Nephron (organoid): ENCODE measurements around the gene WNT5B.

ENCODE experiments used
- H3K27ac Mint-ChIP-seq, 3 experiments: 2 replicates each; pipeline ENCODE4 v1.8.0; 2020; ENCODE audit warnings: mixed read lengths in 3 of 3, mild to moderate bottlenecking in 2 of 3, moderate library complexity in 1 of 3
- H3K27me3 Mint-ChIP-seq: 2 replicates; pipeline ENCODE4 v1.8.0; 2021; ENCODE audit warnings: low read depth, mild to moderate bottlenecking, moderate library complexity, mixed read lengths
- H3K36me3 Mint-ChIP-seq: 2 replicates; pipeline ENCODE4 v1.8.0; 2020; ENCODE audit warnings: low read depth, mixed read lengths
- H3K4me1 Mint-ChIP-seq: 2 replicates; pipeline ENCODE4 v1.8.0; 2020; ENCODE audit warnings: mixed read lengths
- H3K4me3 Mint-ChIP-seq, 3 experiments: 2 replicates each; pipeline ENCODE4 v1.8.0; 2020; ENCODE audit warnings: mild to moderate bottlenecking in 3 of 3, mixed read lengths in 3 of 3, moderate library complexity in 2 of 3
- H3K9me3 Mint-ChIP-seq: 2 replicates; pipeline ENCODE4 v1.8.0; 2020; ENCODE audit warnings: mixed read lengths
- CTCF ChIP-seq, 3 experiments: fragments of 200-600 bp; sonication (generic); IDR thresholded peaks; one replicate each; pipeline ENCODE4 v1.5.0; 2021; ENCODE audit warnings: antibody characterized with exemption in 3 of 3; ENCODE audit not compliant: unreplicated experiment in 3 of 3

WNT5B gene

GRCh38 chr12:1591034-1591433, 38.0 kb upstream of the WNT5B start:
- Mint-ChIP-seq H3K36me3 (no peaks in the 10 kb centered on the region), H3K27me3 (no peaks in the 10 kb centered on the region), H3K9me3 (no peaks in the 10 kb centered on the region), H3K27ac (peak overlapping the region; percentile 49 to 62 (median 61)), H3K4me1 (peaks cover 62% of the 10 kb centered on the region), H3K4me3 (peak overlapping the region; percentile 81 to 93 (median 83))
- no peak for TF ChIP-seq CTCF (IDR thresholded peaks at IDR 0.05; ENCODE audit: unreplicated experiment in 3 of 3)

GRCh38 chr12:1591543-1591942, 37.5 kb upstream of the WNT5B start:
- no peak for TF ChIP-seq CTCF (IDR thresholded peaks at IDR 0.05; ENCODE audit: unreplicated experiment in 3 of 3)
- H3K4me1 Mint-ChIP-seq = peaks cover 62% of the 10 kb centered on the region
- H3K27ac Mint-ChIP-seq = peak overlapping the region; percentile 62 to 80 (median 77)
- no peaks in the 10 kb centered on the region for H3K36me3 Mint-ChIP-seq
- H3K27me3 Mint-ChIP-seq = no peaks in the 10 kb centered on the region
- no peaks in the 10 kb centered on the region for H3K9me3 Mint-ChIP-seq
- H3K4me3 Mint-ChIP-seq = peak overlapping the region; percentile 91 to 93 (median 91)

GRCh38 chr12:1592444-1593173, 36.4 kb upstream of the WNT5B start:
- Mint-ChIP-seq H3K4me3 (peak overlapping the region; percentile 91 to 93 (median 91)), H3K27ac (peak overlapping the region; percentile 62 to 80 (median 77)), H3K27me3 (no peaks in the 10 kb centered on the region), H3K36me3 (no peaks in the 10 kb centered on the region), H3K9me3 (no peaks in the 10 kb centered on the region), H3K4me1 (peaks cover 59% of the 10 kb centered on the region)
- no peak for TF ChIP-seq CTCF (IDR thresholded peaks at IDR 0.05; ENCODE audit: unreplicated experiment in 3 of 3)

- no peaks in the 10 kb centered on the region for H3K9me3 Mint-ChIP-seq
These were observed 35.6 kb upstream of the WNT5B start for GRCh38 chr12:1593174-1594005.

GRCh38 chr12:1594006-1594260, 35.1 kb upstream of the WNT5B start:
- Mint-ChIP-seq H3K9me3 (no peaks in the 10 kb centered on the region), H3K4me3 (peak overlapping the region; percentile 91 to 93 (median 91)), H3K27me3 (no peaks in the 10 kb centered on the region), H3K27ac (no peak overlapping the region), H3K36me3 (no peaks in the 10 kb centered on the region), H3K4me1 (peaks cover 46% of the 10 kb centered on the region)
- TF ChIP-seq CTCF (IDR thresholded peaks at IDR 0.05; ENCODE audit: unreplicated experiment in 3 of 3) = no peak

More at GRCh38 chr12:1593174-1594005, 35.6 kb upstream of the WNT5B start:
- Mint-ChIP-seq H3K4me3 (peak overlapping the region; percentile 91 to 93 (median 91)), H3K27me3 (no peaks in the 10 kb centered on the region), H3K27ac (peak overlapping the region; percentile 62 to 80 (median 77)), H3K4me1 (peaks cover 51% of the 10 kb centered on the region), H3K36me3 (no peaks in the 10 kb centered on the region)
- no peak for TF ChIP-seq CTCF (IDR thresholded peaks at IDR 0.05; ENCODE audit: unreplicated experiment in 3 of 3)
